Esophagus squamous epithelium (tissue), 4 donors: ENCODE results near the gene RFX8.

ENCODE experiments used
- CTCF ChIP-seq, 6 experiments: fragments of 450-650 bp in 4 of 6; fragments of 200-600 bp in 2 of 6; sonication (generic) in 2 of 6; IDR thresholded peaks; one replicate each; pipeline ENCODE4 v1.5.1; 2016 to 2019; ENCODE audit warnings: antibody characterized with exemption in 6 of 6, mild to moderate bottlenecking in 4 of 6, moderate library complexity in 4 of 6
- POLR2A ChIP-seq, 4 donors: fragments of 450-650 bp; IDR thresholded peaks; one replicate each; pipeline ENCODE4 v1.6.1; 2017; ENCODE audit warnings: antibody characterized with exemption in 4 of 4, mild to moderate bottlenecking in 4 of 4, moderate library complexity in 3 of 4

DNA sequence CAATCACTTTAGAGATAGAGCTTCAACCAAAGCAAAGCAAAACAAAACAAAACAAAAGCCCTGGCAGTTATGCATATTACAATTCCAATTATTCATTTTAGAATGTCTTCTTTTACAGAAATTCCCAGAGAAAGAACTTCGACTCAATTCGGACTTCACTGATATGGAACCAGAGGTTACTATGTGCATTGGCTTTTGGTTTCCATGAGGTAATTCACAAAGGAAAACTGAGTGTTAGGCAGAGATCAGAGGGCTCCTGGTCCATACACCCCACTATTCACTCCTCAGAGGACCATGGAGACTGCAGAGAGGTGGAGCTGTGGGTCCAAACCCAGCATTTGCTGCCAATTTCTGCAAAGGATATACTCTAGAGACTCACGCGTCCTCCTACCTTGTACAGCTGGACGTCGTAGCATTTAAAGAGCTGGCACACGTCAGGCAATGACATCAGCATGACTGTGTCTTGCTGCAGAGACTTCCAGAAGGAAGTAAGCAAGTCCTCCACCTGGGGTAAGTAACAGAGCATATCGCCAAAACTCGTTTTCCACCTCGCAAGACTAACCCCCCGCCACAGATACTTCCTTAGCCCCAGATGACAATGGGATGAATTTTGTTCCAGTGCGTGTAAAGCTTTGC lies 56.3 kb downstream of the RFX8 start:
- no peak for TF ChIP-seq CTCF (IDR thresholded peaks at IDR 0.05)
- TF ChIP-seq POLR2A (IDR thresholded peaks at IDR 0.05), result no peak
